Neural crest cell (in vitro differentiated cells): ENCODE measurements around the gene CDKN2B-AS1. TPM values are rescaled to one million over a fixed set of nuclear protein-coding genes. Genes with fewer than 3 reads are reported as not detected.

Source experiments
- DNase-seq: peaks from one replicate; pipeline ENCODE4 v3.0.0; 2021; ENCODE audit warnings: low read depth, mixed read lengths, low spot score
- H3K27ac Mint-ChIP-seq: one replicate; pipeline ENCODE4 v1.8.0; 2021; ENCODE audit warnings: mild to moderate bottlenecking, mixed read lengths; ENCODE audit not compliant: unreplicated experiment
- H3K27me3 Mint-ChIP-seq: 2 replicates; pipeline ENCODE4 v1.8.0; 2021; ENCODE audit warnings: low read depth, mild to moderate bottlenecking, mixed read lengths
- H3K36me3 Mint-ChIP-seq: 2 replicates; pipeline ENCODE4 v1.8.0; 2021; ENCODE audit warnings: low read depth, mild to moderate bottlenecking, mixed read lengths
- H3K4me1 Mint-ChIP-seq: 2 replicates; pipeline ENCODE4 v1.8.0; 2021; ENCODE audit warnings: mixed read lengths
- H3K4me3 Mint-ChIP-seq: one replicate; pipeline ENCODE4 v1.8.0; 2021; ENCODE audit warnings: mild to moderate bottlenecking, mixed read lengths
- H3K9me3 Mint-ChIP-seq: 2 replicates; pipeline ENCODE4 v1.8.0; 2021; ENCODE audit warnings: mixed read lengths
- CTCF ChIP-seq: fragments of 200-600 bp; sonication (generic); conservative IDR thresholded peaks from 2 replicates; pipeline ENCODE4 v1.5.0; 2021; ENCODE audit warnings: antibody characterized with exemption, mild to moderate bottlenecking
- total RNA-seq: library from RNA; stranded (reverse); gene quantifications from 2 replicates; pipeline ENCODE4 v1.2.1, GENCODE V29; 2021

The CDKN2B-AS1 gene
- total RNA-seq, 1 donor from 2014 or later, result 0.21 TPM

DNA sequence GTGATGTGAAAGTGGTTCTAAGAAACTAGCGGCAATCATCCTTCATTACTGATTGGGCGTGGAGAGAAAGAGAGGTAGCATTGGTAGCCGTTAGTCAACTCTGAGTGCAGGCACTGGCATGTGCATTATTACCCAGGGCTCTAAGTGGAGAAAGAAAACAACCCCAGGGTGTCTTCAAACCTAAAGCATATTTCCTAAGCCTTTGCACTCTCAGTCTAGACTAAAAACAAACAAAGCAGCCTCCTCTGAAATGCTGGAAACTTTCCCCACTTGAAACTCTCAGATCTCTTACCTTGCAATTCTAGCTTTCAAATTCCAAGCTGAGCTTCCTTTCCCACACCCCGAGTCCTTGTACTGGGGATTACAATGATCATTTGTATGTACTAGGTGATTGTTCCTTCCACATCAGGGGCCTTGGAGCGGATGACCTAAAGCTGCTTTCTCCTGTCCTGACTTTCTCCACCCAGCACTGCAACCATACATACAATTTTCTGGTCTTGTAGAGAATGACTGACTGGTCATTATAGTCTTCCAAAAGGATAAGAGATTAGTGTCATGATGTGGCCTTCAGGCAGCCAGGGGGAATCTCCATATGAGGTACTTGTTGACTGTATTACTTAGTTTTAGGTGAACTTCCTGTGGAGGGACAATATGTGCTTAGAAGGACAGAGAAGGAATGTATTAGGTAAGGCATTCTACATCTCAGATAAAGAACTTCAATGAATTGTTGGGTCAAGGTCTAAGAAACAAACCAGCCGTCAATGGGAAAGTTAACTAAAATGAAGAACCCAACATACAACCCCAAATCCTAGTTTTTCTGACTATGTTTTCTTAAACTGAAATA, 112.8 kb downstream of the CDKN2B-AS1 start:
- no peak overlapping the region for H3K27ac Mint-ChIP-seq
- DNase-seq, result no peak
- H3K4me1 Mint-ChIP-seq, result no peaks in the 10 kb centered on the region
- H3K9me3 Mint-ChIP-seq, result no peaks in the 10 kb centered on the region
- no peaks in the 10 kb centered on the region for H3K36me3 Mint-ChIP-seq
- no peak overlapping the region for H3K4me3 Mint-ChIP-seq
- H3K27me3 Mint-ChIP-seq, result no peaks in the 10 kb centered on the region
- TF ChIP-seq CTCF, result no peak

- no peak for DNase-seq
- TF ChIP-seq CTCF, result no peak
- Mint-ChIP-seq H3K36me3 (no peaks in the 10 kb centered on the region), H3K4me1 (no peaks in the 10 kb centered on the region), H3K4me3 (no peak overlapping the region), H3K27ac (no peak overlapping the region), H3K9me3 (no peaks in the 10 kb centered on the region), H3K27me3 (no peaks in the 10 kb centered on the region)
Observed at GRCh38 chr9:22108581-22109370, 114.2 kb downstream of the CDKN2B-AS1 start.

- Mint-ChIP-seq H3K27me3 (no peaks in the 10 kb centered on the region), H3K27ac (no peak overlapping the region), H3K36me3 (no peaks in the 10 kb centered on the region), H3K4me3 (no peak overlapping the region), H3K9me3 (no peaks in the 10 kb centered on the region), H3K4me1 (peaks cover 2% of the 10 kb centered on the region)
- no peak for DNase-seq
- no peak for TF ChIP-seq CTCF
Observed at GRCh38 chr9:22111176-22111953, 116.8 kb downstream of the CDKN2B-AS1 start.

GRCh38 chr9:22111954-22112247, 117.3 kb downstream of the CDKN2B-AS1 start:
- no peaks in the 10 kb centered on the region for H3K27me3 Mint-ChIP-seq
- H3K4me1 Mint-ChIP-seq, result peaks cover 7% of the 10 kb centered on the region
- no peak overlapping the region for H3K4me3 Mint-ChIP-seq
- DNase-seq, result no peak
- H3K27ac Mint-ChIP-seq, result no peak overlapping the region
- H3K36me3 Mint-ChIP-seq, result no peaks in the 10 kb centered on the region
- no peak for TF ChIP-seq CTCF
- H3K9me3 Mint-ChIP-seq, result no peaks in the 10 kb centered on the region
